Measurements from ENCODE around the gene TTLL3.

- TF ChIP-seq, protein P1, sequence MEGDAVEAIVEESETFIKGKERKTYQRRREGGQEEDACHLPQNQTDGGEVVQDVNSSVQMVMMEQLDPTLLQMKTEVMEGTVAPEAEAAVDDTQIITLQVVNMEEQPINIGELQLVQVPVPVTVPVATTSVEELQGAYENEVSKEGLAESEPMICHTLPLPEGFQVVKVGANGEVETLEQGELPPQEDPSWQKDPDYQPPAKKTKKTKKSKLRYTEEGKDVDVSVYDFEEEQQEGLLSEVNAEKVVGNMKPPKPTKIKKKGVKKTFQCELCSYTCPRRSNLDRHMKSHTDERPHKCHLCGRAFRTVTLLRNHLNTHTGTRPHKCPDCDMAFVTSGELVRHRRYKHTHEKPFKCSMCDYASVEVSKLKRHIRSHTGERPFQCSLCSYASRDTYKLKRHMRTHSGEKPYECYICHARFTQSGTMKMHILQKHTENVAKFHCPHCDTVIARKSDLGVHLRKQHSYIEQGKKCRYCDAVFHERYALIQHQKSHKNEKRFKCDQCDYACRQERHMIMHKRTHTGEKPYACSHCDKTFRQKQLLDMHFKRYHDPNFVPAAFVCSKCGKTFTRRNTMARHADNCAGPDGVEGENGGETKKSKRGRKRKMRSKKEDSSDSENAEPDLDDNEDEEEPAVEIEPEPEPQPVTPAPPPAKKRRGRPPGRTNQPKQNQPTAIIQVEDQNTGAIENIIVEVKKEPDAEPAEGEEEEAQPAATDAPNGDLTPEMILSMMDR (IDR thresholded peaks at IDR 0.05), result no peak
- no peak for TF ChIP-seq POLR2A (IDR thresholded peaks at IDR 0.05)
These were observed 3.1 kb upstream of the TTLL3 start for GRCh38 chr3:9806688-9807589.

Measured in body of pancreas (tissue), 4 donors.